ENCODE results near the gene MAMLD1.

Gene MAMLD1

GRCh38 chrX:150465881-150466775 is 103.0 kb downstream of the MAMLD1 start:
- no peak for DNase-seq (ENCODE audit: low read depth)
- no peak for TF ChIP-seq CTCF (conservative IDR thresholded peaks at IDR 0.05; ENCODE audit: control insufficient read depth, insufficient read depth, low read depth, low read length)
- H3K4me3 ChIP-seq (ENCODE audit: control insufficient read depth, low read depth, low read length): no peak overlapping the region

- no peak for DNase-seq (ENCODE audit: low read depth)
- H3K4me3 ChIP-seq (ENCODE audit: control insufficient read depth, low read depth, low read length): no peak overlapping the region
- TF ChIP-seq CTCF (conservative IDR thresholded peaks at IDR 0.05; ENCODE audit: control insufficient read depth, insufficient read depth, low read depth, low read length): no peak
Measured at GRCh38 chrX:150472306-150472705, 109.2 kb downstream of the MAMLD1 start.

- no peak for DNase-seq (ENCODE audit: low read depth)
- no peak for TF ChIP-seq CTCF (conservative IDR thresholded peaks at IDR 0.05; ENCODE audit: control insufficient read depth, insufficient read depth, low read depth, low read length)
Measured at GRCh38 chrX:150473371-150473770, 110.3 kb downstream of the MAMLD1 start.

GRCh38 chrX:150475461-150475860 is 112.3 kb downstream of the MAMLD1 start:
- no peak for TF ChIP-seq CTCF (conservative IDR thresholded peaks at IDR 0.05; ENCODE audit: control insufficient read depth, insufficient read depth, low read depth, low read length)
- H3K4me3 ChIP-seq (ENCODE audit: control insufficient read depth, low read depth, low read length): no peak overlapping the region
- peak; percentile 55 for DNase-seq (ENCODE audit: low read depth)

More at GRCh38 chrX:150473371-150473770, 110.3 kb downstream of the MAMLD1 start:
- no peak overlapping the region for H3K4me3 ChIP-seq (ENCODE audit: control insufficient read depth, low read depth, low read length)

- DNase-seq (ENCODE audit: low read depth): peak; percentile 59
- TF ChIP-seq CTCF (conservative IDR thresholded peaks at IDR 0.05; ENCODE audit: control insufficient read depth, insufficient read depth, low read depth, low read length): no peak
- no peak overlapping the region for H3K4me3 ChIP-seq (ENCODE audit: control insufficient read depth, low read depth, low read length)
Measured at GRCh38 chrX:150476164-150476699, 113.1 kb downstream of the MAMLD1 start.

GRCh38 chrX:150477371-150477770 is 114.3 kb downstream of the MAMLD1 start:
- H3K4me3 ChIP-seq (ENCODE audit: control insufficient read depth, low read depth, low read length): no peak overlapping the region
- no peak for TF ChIP-seq CTCF (conservative IDR thresholded peaks at IDR 0.05; ENCODE audit: control insufficient read depth, insufficient read depth, low read depth, low read length)
- DNase-seq (ENCODE audit: low read depth): no peak

Measured in fibroblast of mammary gland (primary cell).